Stimulated activated CD8-positive, alpha-beta memory T cell treated with anti-CD3 and anti-CD28 coated beads, Interleukin-12 subunit alpha, Interleukin-12 subunit beta, amount 100 ng/mL, for 4 hours (primary cell): ENCODE results near the gene CNTNAP5.

Experiments
- DNase-seq: peaks from one replicate; pipeline ENCODE4 v3.0.0-alpha.2; 2020; ENCODE audit warnings: low read depth

The CNTNAP5 gene

GRCh38 chr2:124063596-124063995 lies 38.5 kb downstream of the CNTNAP5 start:
- DNase-seq, result no peak

GRCh38 chr2:124065636-124066035 lies 40.5 kb downstream of the CNTNAP5 start:
- DNase-seq, result no peak

DNA sequence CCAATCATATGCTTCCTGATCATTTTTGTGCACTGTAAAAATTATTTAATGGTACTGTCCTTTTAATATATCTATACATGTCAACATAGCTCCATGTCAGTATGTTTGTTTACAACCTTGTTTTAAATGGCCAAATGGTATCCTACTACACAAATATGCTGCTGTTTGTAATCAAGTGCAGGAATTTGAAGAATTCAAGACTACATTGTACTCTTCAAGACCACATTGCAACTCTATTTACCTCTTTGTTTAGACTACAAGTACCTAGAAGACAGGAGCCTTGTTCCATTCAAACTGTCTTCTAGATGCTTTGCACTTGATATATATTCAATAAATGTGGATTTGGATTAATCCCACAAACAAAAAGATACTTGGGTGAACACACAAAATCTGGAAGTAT lies 41.7 kb downstream of the CNTNAP5 start:
- DNase-seq, result no peak

- DNase-seq, result no peak
Observed at GRCh38 chr2:124079045-124079444, 54.0 kb downstream of the CNTNAP5 start.

GRCh38 chr2:124080281-124081153 lies 55.4 kb downstream of the CNTNAP5 start:
- DNase-seq, result no peak

- DNase-seq, result no peak
Observed at GRCh38 chr2:124081154-124081716, 56.1 kb downstream of the CNTNAP5 start.

DNA sequence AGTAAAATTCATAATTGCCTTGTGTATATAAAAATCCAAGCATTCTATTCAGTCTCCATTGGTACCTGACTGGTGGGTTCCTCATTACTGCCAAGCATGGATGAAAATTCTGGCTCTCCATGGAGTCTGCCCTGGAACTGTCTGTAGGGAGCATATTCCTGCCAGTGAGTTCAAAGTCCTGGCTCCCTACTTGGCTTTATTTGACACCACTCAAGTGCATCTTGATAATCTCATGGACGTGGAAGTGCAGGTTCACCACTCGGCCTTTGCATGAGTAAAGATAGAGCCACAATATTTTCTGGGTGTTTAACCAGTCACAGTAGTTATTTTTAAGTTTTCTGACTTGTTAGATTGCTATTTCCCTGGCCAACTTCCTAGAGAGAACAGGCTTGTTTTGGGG lies 63.5 kb downstream of the CNTNAP5 start:
- DNase-seq, result no peak

DNA sequence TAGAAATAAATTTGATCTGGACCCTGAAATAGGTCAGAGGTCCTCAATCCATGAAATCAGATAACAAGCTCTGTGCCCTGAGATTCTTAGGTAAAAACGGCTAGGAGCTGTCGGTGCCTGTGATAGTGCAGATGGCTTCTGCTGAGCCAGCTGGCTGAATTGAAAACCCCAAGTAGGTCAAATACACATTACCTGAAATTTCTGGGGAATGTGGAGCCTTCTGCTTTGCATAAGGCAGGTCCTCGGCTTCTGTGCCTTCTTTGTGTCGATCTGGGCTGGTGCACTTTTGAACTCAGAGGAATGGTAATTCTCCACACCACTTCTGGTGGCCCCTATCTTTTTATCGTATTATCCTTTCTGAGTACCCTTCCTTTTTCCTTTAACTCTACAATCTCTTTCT lies 66.6 kb downstream of the CNTNAP5 start:
- DNase-seq, result no peak

GRCh38 chr2:124092651-124093050 lies 67.6 kb downstream of the CNTNAP5 start:
- DNase-seq, result no peak

- no peak for DNase-seq
Observed at GRCh38 chr2:124104914-124105313, 79.8 kb downstream of the CNTNAP5 start.

DNA sequence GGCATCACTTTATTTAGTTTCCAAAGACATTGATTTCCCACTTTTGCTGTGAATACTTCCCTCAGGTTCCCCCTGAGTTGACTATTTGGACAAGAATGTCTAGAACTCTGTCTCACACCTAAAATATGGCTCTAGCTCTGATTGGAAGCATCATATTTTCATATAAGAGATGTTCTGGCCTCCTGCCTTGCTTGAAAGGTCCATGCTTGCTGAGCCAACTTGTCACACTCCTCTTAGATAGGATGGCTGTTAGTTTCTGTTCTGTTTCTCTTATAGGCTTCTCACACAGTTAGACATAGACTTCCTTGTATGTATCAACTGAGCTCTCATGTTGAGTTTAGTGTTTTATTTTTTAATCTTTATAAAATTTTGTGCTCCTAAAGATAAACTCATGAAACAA lies 87.1 kb downstream of the CNTNAP5 start:
- no peak for DNase-seq

- DNase-seq, result no peak
Observed at GRCh38 chr2:124112966-124113365, 87.9 kb downstream of the CNTNAP5 start.

DNA sequence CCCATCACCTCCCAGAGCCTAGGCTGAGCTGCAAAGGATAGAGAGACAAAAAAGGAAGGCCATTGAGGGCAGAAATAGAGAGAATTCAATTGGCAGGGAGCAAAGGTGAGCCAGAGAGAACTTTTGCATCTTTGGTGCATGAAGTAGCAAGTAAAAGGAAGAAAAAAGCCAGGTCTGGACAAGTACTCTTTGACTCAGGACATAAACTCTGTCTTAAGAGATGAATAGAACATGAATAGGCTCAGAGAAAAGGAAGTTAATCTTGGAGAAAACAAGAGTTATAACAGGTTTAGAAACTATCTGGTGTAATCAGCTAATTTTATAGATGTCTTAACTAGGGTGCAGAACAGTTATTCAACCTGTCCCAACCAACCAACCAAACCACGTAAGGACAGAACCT lies 95.2 kb downstream of the CNTNAP5 start:
- DNase-seq, result no peak

DNA sequence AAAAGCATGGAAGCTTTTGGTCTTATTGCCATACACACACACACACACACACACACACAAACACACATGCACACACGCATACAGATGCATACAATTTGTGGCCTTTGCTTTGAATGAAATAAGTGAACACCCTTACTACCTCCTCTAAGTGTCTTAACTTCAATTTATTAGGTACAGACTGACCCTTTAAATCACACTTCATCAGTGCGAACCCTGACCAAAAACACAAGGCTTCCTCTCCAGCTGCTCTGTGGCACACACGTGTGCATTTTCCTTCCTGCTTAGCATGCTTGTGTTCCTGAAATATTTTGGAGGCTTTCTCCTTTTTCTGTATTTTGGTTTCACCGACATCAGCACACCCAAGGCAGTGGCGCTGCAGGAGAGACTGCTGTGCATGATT lies 96.0 kb downstream of the CNTNAP5 start:
- no peak for DNase-seq

DNA sequence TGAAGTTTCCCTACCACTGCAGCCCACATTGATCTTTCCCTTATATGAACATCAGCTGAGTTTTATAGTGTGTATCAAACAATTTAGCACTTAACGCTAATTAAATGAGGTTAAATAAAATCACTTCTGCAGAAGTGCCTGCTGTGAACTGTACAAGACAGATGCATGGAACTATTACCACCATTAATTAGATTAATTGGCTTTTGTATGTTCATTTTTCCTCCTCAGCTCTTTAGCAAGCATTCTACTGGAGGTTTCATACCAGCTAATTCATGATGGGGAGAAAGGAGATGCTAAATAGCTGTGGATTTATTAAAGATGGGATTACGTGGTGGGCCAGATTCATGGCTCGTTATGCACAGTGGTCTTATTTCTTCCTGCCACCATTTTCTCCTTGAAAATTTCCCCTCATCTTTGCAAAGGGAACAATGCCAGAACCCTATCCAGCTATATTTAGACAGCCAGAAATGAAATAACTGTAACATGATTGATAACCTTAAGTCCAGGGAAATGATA lies 96.7 kb downstream of the CNTNAP5 start:
- DNase-seq, result no peak

GRCh38 chr2:124122340-124122739 lies 97.3 kb downstream of the CNTNAP5 start:
- DNase-seq, result no peak

DNA sequence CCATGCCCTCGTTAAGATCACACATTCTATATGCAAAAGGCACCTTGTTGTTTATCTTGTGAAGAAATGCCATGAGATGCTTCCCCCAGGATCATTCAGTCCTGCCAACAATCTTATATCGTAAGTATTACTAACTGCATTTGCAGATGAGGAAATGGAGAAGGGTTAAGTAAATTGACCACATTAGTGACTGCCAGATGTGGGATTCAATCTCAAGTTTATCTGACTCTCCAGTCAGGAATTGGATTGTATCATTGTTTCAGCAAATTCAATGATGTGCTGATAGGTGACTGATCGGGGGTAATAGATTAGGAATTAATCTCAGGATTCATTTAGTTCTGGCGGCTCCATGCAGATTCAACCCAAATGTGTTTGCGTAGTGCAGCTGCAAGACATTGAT lies 106.2 kb downstream of the CNTNAP5 start:
- no peak for DNase-seq

DNA sequence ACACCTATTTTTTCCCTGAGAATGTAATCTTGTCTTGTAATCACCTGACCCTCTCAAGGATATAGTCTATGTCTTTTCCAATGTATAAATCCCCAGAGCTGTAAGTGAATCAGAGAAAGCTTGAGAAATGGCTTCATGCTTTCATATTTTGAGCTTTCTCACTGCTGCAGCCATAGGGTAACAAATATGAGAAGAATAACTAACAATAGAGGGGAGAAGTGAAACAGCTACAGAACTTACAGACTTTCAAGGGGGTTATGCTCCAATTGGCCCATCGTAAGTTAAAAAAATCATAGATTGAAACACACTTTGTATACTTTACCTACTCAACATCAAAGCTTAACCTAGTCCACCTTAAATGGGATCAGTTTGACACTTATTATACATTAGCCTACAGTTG lies 111.0 kb downstream of the CNTNAP5 start:
- no peak for DNase-seq

- no peak for DNase-seq
Observed at GRCh38 chr2:124138076-124138475, 113.0 kb downstream of the CNTNAP5 start.

- DNase-seq, result no peak
Observed at GRCh38 chr2:124145982-124146381, 120.9 kb downstream of the CNTNAP5 start.

GRCh38 chr2:124147552-124147951 lies 122.5 kb downstream of the CNTNAP5 start:
- no peak for DNase-seq

DNA sequence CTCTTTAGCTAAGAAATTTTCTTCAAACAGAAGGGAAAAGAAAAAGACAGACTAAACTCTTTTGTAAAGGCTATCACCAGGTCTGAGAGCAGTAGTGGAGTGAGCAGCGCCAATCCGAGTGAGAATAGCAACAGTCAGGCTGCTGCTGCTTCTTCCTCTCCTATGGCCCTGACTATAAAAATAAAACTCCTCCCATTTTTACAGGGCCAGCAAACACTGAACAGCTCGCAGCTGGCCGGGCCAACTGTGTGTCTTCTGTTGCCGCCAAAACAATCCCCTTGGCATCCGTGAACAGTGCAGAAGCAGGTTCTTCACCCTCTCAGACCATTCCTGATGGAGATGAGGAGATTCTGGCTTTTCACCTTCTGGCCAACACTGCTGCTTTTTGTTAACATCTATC lies 124.5 kb downstream of the CNTNAP5 start:
- no peak for DNase-seq

- DNase-seq, result no peak
Observed at GRCh38 chr2:124151691-124152090, 126.6 kb downstream of the CNTNAP5 start.

DNA sequence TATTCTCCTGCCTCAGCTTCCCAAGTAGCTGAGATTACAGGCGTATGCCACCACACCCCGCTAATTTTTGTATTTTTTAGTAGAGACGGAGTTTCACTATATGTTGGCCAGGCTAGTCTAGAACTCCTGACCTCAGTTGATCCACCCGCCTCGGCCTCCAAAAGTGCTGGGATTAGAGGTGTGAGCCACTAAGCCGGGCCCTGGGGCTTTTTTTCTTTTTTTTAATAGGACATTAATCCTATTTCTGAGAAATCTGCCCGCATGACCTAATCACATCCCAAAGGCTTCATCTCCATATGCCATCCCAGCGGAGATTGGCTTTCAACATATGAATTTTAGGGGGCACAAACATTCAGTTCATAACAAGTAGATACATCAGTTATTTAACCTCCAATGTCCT lies 128.6 kb downstream of the CNTNAP5 start:
- no peak for DNase-seq
